Measurements from ENCODE around the gene PTPRM. TPM values are rescaled to one million over a fixed set of nuclear protein-coding genes. Genes with fewer than 3 reads are reported as not detected.

PTPRM gene
- total and polyA plus RNA-seq, 2 experiments from 2014 or later = 1.6 to 5.3 TPM

DNA sequence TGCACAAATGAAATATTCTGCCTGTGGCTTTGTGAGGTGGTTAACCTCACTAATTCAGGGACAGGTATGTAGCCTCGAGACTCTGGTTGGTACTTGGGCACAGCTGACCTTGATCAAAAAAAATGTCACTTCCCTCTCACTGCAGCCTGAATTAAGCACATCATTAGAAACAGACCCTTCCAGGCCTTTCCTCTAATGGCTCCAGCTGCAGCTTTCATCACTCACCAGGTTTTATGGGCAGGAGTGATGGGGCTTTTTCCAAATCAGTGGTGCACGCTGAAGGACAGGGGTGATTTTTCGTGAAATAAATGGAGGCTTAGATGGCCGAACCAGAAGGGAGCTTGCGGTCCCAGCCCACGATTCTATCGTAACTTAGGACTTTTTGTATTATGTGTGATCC is 829.1 kb downstream of the PTPRM start (continued):
- TF ChIP-seq, protein P1, sequence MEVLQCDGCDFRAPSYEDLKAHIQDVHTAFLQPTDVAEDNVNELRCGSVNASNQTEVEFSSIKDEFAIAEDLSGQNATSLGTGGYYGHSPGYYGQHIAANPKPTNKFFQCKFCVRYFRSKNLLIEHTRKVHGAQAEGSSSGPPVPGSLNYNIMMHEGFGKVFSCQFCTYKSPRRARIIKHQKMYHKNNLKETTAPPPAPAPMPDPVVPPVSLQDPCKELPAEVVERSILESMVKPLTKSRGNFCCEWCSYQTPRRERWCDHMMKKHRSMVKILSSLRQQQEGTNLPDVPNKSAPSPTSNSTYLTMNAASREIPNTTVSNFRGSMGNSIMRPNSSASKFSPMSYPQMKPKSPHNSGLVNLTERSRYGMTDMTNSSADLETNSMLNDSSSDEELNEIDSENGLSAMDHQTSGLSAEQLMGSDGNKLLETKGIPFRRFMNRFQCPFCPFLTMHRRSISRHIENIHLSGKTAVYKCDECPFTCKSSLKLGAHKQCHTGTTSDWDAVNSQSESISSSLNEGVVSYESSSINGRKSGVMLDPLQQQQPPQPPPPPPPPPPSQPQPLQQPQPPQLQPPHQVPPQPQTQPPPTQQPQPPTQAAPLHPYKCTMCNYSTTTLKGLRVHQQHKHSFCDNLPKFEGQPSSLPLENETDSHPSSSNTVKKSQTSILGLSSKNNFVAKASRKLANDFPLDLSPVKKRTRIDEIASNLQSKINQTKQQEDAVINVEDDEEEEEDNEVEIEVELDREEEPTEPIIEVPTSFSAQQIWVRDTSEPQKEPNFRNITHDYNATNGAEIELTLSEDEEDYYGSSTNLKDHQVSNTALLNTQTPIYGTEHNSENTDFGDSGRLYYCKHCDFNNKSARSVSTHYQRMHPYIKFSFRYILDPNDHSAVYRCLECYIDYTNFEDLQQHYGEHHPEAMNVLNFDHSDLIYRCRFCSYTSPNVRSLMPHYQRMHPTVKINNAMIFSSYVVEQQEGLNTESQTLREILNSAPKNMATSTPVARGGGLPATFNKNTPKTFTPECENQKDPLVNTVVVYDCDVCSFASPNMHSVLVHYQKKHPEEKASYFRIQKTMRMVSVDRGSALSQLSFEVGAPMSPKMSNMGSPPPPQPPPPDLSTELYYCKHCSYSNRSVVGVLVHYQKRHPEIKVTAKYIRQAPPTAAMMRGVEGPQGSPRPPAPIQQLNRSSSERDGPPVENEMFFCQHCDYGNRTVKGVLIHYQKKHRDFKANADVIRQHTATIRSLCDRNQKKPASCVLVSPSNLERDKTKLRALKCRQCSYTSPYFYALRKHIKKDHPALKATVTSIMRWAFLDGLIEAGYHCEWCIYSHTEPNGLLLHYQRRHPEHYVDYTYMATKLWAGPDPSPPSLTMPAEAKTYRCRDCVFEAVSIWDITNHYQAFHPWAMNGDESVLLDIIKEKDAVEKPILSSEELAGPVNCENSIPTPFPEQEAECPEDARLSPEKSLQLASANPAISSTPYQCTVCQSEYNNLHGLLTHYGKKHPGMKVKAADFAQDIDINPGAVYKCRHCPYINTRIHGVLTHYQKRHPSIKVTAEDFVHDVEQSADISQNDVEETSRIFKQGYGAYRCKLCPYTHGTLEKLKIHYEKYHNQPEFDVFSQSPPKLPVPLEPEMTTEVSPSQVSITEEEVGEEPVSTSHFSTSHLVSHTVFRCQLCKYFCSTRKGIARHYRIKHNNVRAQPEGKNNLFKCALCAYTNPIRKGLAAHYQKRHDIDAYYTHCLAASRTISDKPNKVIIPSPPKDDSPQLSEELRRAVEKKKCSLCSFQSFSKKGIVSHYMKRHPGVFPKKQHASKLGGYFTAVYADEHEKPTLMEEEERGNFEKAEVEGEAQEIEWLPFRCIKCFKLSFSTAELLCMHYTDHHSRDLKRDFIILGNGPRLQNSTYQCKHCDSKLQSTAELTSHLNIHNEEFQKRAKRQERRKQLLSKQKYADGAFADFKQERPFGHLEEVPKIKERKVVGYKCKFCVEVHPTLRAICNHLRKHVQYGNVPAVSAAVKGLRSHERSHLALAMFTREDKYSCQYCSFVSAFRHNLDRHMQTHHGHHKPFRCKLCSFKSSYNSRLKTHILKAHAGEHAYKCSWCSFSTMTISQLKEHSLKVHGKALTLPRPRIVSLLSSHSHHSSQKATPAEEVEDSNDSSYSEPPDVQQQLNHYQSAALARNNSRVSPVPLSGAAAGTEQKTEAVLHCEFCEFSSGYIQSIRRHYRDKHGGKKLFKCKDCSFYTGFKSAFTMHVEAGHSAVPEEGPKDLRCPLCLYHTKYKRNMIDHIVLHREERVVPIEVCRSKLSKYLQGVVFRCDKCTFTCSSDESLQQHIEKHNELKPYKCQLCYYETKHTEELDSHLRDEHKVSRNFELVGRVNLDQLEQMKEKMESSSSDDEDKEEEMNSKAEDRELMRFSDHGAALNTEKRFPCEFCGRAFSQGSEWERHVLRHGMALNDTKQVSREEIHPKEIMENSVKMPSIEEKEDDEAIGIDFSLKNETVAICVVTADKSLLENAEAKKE (CRISPR knock-in tag; IDR thresholded peaks at IDR 0.05) = no peak
- no peak for TF ChIP-seq ZNF114 (CRISPR knock-in tag; IDR thresholded peaks at IDR 0.05)
- no peak for TF ChIP-seq EZH2 (IDR thresholded peaks at IDR 0.05; ENCODE audit: low read depth, unreplicated experiment)

DNA sequence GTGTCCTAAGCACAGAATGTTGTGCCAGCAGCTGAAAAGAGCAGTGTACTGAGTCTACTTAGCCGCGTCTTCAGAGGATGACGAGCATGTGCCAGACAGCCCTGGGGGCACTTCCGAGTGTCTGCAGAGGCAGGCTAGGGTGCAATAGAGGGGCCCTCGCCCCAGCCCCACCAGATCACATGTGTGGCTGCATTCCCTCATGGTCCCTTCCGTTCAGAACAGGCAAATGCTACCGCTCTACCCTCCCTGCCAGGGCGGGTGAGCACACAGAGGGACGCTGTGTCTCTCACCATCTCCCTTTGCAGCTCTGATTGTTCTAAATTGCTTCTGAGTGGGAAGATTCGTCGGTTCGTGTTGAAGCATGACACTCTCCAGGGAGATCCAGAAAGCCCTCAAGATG is 829.9 kb downstream of the PTPRM start:
- Histone ChIP-seq H3K4me3 (no peak overlapping the region), H4K20me1 (replicated peaks; ENCODE audit: insufficient read depth) (no peaks in the 10 kb centered on the region), H3K9me2 (ENCODE audit: insufficient read depth) (peaks cover 5% of the 10 kb centered on the region), H3K27me3 (ENCODE audit: insufficient read depth) (no peaks in the 10 kb centered on the region), H3K4me1 (ENCODE audit: insufficient read depth) (peaks cover 16% of the 10 kb centered on the region; the same call in 1 of the 2 replicates), H3K36me3 (ENCODE audit: insufficient read depth) (no peaks in the 10 kb centered on the region), H2AFZ (no peak overlapping the region), H3K4me2 (no peak overlapping the region), H3K79me2 (replicated peaks; ENCODE audit: insufficient read depth) (no peaks in the 10 kb centered on the region), H3K27ac (ENCODE audit: low read depth) (no peak overlapping the region), H3F3A (replicated peaks; ENCODE audit: low read depth) (no peaks in the 10 kb centered on the region)
- Mint-ChIP-seq H3K9me3 (no peaks in the 10 kb centered on the region), H3K27me3 (ENCODE audit: insufficient read depth, low read depth, poor library complexity) (peaks cover 18% of the 10 kb centered on the region), H3K4me1 (peaks cover 30% of the 10 kb centered on the region), H3K4me3 (no peak overlapping the region), H3K27ac (no peak overlapping the region), H3K36me3 (ENCODE audit: low read depth) (no peaks in the 10 kb centered on the region)
- no peak for DNase-seq (ENCODE audit: low spot score)
- no peak for ATAC-seq
- TF ChIP-seq POLR2AphosphoS5 (IDR thresholded peaks at IDR 0.05; ENCODE audit: low read depth) (no peak), NANOG (IDR thresholded peaks at IDR 0.05; ENCODE audit: borderline replicate concordance) (no peak), CREB1 (CRISPR knock-in tag; IDR thresholded peaks at IDR 0.05; ENCODE audit: low read depth) (no peak), JUNB (IDR thresholded peaks at IDR 0.05; ENCODE audit: unreplicated experiment) (no peak), STAT1 (IDR thresholded peaks at IDR 0.05; ENCODE audit: unreplicated experiment) (no peak), EZH2 (IDR thresholded peaks at IDR 0.05; ENCODE audit: low read depth, unreplicated experiment) (no peak), ZNF114 (CRISPR knock-in tag; IDR thresholded peaks at IDR 0.05) (no peak), ZNF331 (CRISPR knock-in tag; IDR thresholded peaks at IDR 0.05; ENCODE audit: low read depth) (no peak), EZH2phosphoT487 (IDR thresholded peaks at IDR 0.05; ENCODE audit: unreplicated experiment) (no peak)
- TF ChIP-seq, protein P2, sequence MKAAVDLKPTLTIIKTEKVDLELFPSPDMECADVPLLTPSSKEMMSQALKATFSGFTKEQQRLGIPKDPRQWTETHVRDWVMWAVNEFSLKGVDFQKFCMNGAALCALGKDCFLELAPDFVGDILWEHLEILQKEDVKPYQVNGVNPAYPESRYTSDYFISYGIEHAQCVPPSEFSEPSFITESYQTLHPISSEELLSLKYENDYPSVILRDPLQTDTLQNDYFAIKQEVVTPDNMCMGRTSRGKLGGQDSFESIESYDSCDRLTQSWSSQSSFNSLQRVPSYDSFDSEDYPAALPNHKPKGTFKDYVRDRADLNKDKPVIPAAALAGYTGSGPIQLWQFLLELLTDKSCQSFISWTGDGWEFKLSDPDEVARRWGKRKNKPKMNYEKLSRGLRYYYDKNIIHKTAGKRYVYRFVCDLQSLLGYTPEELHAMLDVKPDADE (IDR thresholded peaks at IDR 0.05) = no peak
- TF ChIP-seq, protein P3, sequence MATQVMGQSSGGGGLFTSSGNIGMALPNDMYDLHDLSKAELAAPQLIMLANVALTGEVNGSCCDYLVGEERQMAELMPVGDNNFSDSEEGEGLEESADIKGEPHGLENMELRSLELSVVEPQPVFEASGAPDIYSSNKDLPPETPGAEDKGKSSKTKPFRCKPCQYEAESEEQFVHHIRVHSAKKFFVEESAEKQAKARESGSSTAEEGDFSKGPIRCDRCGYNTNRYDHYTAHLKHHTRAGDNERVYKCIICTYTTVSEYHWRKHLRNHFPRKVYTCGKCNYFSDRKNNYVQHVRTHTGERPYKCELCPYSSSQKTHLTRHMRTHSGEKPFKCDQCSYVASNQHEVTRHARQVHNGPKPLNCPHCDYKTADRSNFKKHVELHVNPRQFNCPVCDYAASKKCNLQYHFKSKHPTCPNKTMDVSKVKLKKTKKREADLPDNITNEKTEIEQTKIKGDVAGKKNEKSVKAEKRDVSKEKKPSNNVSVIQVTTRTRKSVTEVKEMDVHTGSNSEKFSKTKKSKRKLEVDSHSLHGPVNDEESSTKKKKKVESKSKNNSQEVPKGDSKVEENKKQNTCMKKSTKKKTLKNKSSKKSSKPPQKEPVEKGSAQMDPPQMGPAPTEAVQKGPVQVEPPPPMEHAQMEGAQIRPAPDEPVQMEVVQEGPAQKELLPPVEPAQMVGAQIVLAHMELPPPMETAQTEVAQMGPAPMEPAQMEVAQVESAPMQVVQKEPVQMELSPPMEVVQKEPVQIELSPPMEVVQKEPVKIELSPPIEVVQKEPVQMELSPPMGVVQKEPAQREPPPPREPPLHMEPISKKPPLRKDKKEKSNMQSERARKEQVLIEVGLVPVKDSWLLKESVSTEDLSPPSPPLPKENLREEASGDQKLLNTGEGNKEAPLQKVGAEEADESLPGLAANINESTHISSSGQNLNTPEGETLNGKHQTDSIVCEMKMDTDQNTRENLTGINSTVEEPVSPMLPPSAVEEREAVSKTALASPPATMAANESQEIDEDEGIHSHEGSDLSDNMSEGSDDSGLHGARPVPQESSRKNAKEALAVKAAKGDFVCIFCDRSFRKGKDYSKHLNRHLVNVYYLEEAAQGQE (IDR thresholded peaks at IDR 0.05; ENCODE audit: unreplicated experiment) = no peak
- TF ChIP-seq, protein P4, sequence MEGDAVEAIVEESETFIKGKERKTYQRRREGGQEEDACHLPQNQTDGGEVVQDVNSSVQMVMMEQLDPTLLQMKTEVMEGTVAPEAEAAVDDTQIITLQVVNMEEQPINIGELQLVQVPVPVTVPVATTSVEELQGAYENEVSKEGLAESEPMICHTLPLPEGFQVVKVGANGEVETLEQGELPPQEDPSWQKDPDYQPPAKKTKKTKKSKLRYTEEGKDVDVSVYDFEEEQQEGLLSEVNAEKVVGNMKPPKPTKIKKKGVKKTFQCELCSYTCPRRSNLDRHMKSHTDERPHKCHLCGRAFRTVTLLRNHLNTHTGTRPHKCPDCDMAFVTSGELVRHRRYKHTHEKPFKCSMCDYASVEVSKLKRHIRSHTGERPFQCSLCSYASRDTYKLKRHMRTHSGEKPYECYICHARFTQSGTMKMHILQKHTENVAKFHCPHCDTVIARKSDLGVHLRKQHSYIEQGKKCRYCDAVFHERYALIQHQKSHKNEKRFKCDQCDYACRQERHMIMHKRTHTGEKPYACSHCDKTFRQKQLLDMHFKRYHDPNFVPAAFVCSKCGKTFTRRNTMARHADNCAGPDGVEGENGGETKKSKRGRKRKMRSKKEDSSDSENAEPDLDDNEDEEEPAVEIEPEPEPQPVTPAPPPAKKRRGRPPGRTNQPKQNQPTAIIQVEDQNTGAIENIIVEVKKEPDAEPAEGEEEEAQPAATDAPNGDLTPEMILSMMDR (conservative IDR thresholded peaks at IDR 0.05; ENCODE audit: low read depth in 2 of 2) = no peak
